Ascending aorta (tissue), 2 donors: ENCODE results near the gene HOXC5. TPM values are rescaled to one million over a fixed set of nuclear protein-coding genes. Genes with fewer than 3 reads are reported as not detected.

Source experiments
- DNase-seq, 2 donors: peaks; one replicate each; pipeline ENCODE4 v3.0.0-alpha.2; 2019; ENCODE audit warnings: low spot score in 2 of 2
- H3K27ac ChIP-seq, 2 donors: fragments of 200-600 bp; sonication (generic); one replicate each; pipeline ENCODE4 v1.5.1; 2016 to 2017; ENCODE audit warnings: mild to moderate bottlenecking in 1 of 2
- H3K27me3 ChIP-seq: fragments of 200-600 bp; sonication (generic); one replicate; pipeline ENCODE4 v1.5.1; 2017
- H3K36me3 ChIP-seq, 2 donors: fragments of 200-600 bp; sonication (generic); one replicate each; pipeline ENCODE4 v1.5.1; 2016
- H3K4me1 ChIP-seq, 2 donors: fragments of 200-600 bp; sonication (generic); one replicate each; pipeline ENCODE4 v1.5.1; 2016 to 2017; ENCODE audit warnings: mild to moderate bottlenecking in 1 of 2
- H3K4me3 ChIP-seq, 2 donors: fragments of 200-600 bp; sonication (generic); one replicate each; pipeline ENCODE4 v1.5.1; 2016 to 2017; ENCODE audit warnings: mild to moderate bottlenecking in 1 of 2
- H3K9me3 ChIP-seq, 2 donors: fragments of 200-600 bp; sonication (generic); one replicate each; pipeline ENCODE4 v1.5.1; 2016
- intact Hi-C: fragments of 100-400 bp; cut with DNase I; formaldehyde crosslinking; loops from one replicate; pipeline ENCODE4 v1.15.1; 2023
- total RNA-seq: library from RNA; depleted of rRNA; stranded (reverse); fragments of >200 nt; gene quantifications from one replicate; pipeline ENCODE4 v1.1.0, GENCODE V29; 2016
- TF ChIP-seq, protein P1 (sequence below), 3 experiments: fragments of 200-600 bp in 2 of 3; fragments of 450-650 bp in 1 of 3; sonication (generic) in 2 of 3; IDR thresholded peaks; one replicate each; pipeline ENCODE4 v1.5.1; 2016 to 2019; ENCODE audit warnings: antibody characterized with exemption in 3 of 3, mild to moderate bottlenecking in 1 of 3, moderate library complexity in 1 of 3

Gene HOXC5
- total RNA-seq, 1 donor from 2014 or later = not detected

DNA sequence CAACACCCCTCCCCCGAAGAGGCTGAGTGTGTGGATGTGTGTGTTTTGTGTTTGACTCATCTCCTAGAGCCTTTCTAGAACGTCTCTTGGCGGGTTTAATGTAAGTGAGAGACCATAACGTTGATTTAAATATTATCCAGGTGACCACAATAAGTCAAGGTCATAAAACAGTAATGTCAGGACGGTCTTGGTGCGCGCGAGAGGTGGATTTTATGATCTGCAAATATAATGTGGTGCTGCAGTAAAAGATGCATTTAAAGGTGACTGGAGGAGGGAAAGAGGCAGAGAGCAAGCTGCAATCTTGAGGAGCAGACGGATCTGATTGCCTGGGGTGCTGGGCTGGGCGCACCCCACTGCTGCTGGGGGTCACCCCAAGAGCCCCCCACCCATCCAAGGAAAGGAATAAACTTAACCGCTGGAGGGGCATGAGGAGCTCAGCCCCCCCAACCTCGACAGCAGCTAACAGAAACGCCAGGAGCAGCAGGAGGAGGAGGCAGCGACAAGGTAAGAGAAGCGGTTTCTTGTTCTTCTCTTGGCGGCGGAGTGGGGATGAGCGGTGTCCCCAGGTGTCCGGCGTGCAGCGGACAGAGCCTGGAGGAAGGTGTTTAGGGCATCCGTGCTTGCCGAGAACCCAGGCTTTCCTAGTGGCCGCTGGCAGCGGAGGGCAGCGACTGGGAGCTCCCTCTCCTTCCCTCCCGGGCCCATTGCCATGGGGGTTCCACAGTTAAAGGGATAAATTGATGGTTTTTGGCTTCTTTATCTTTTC is 42.4 kb upstream of the HOXC5 start:
- Histone ChIP-seq H3K27me3 (peaks cover 66% of the 10 kb centered on the region), H3K36me3 (no peaks in the 10 kb centered on the region), H3K27ac (no peak overlapping the region), H3K4me1 (peaks cover 17 to 23% of the 10 kb centered on the region in 2 donors), H3K4me3 (no peak overlapping the region), H3K9me3 (no peaks in the 10 kb centered on the region)
- no peak for DNase-seq
- intact Hi-C loops = no loop called here
- TF ChIP-seq, protein P1, sequence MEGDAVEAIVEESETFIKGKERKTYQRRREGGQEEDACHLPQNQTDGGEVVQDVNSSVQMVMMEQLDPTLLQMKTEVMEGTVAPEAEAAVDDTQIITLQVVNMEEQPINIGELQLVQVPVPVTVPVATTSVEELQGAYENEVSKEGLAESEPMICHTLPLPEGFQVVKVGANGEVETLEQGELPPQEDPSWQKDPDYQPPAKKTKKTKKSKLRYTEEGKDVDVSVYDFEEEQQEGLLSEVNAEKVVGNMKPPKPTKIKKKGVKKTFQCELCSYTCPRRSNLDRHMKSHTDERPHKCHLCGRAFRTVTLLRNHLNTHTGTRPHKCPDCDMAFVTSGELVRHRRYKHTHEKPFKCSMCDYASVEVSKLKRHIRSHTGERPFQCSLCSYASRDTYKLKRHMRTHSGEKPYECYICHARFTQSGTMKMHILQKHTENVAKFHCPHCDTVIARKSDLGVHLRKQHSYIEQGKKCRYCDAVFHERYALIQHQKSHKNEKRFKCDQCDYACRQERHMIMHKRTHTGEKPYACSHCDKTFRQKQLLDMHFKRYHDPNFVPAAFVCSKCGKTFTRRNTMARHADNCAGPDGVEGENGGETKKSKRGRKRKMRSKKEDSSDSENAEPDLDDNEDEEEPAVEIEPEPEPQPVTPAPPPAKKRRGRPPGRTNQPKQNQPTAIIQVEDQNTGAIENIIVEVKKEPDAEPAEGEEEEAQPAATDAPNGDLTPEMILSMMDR (IDR thresholded peaks at IDR 0.05) = no peak

DNA sequence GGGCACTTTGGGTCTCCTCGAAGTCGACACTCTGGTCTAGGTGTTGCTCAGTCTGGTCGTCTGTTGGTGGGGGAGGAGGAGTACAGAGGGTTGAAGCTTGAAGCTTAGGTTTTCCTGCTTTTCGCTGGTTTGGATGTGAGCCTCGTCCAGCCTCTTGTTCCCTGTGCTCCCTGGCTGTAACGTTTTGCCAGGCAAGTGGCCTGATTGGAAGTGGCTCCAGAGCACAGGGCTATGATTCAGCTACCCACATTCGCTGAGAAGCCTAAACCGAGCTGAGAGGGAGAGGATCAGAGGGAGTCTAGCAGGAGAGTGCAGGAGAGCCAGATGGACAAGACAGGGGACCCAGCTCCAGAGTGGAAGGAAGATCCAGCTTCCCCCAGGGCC is 41.8 kb upstream of the HOXC5 start:
- H3K4me3 ChIP-seq = no peak overlapping the region
- intact Hi-C loops = no loop called here
- no peaks in the 10 kb centered on the region for H3K36me3 ChIP-seq
- no peak overlapping the region for H3K27ac ChIP-seq
- H3K27me3 ChIP-seq = peaks cover 62% of the 10 kb centered on the region
- TF ChIP-seq, protein P1 (IDR thresholded peaks at IDR 0.05) = no peak
- no peaks in the 10 kb centered on the region for H3K9me3 ChIP-seq
- peaks cover 14 to 17% of the 10 kb centered on the region in 2 donors for H3K4me1 ChIP-seq
- DNase-seq = no peak

DNA sequence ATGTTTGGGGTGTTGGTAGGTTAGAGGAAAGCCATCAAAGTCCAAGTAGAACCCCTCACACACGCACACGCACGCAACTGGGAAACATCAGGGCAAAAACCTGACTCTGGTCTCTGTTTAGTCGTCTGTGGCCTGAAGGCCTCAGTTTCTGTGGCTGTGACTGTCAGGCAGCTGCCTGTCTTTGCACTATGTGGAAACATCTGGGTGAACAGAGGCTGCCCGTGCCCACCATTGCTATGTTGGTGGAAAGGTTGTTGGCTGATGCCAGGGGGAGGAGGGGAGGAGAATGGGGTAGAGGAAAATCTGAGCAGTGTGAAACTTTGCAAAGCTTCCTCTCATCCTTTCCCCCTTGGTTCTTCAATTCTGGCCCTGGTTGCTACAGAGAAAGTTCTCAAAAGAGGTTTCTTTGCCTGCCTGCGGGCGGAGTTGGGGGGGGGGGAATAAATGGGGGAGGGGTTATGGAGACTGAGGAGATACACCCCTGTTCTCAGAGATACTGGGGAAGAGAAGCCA is 40.4 kb upstream of the HOXC5 start:
- H3K27ac ChIP-seq = no peak overlapping the region
- H3K36me3 ChIP-seq = no peaks in the 10 kb centered on the region
- TF ChIP-seq, protein P1 (IDR thresholded peaks at IDR 0.05) = no peak
- DNase-seq = no peak
- peaks cover 49% of the 10 kb centered on the region for H3K27me3 ChIP-seq
- H3K9me3 ChIP-seq = no peaks in the 10 kb centered on the region
- H3K4me3 ChIP-seq = no peak overlapping the region
- H3K4me1 ChIP-seq = peaks cover 11 to 14% of the 10 kb centered on the region in 2 donors
- intact Hi-C loops = no loop called here

DNA sequence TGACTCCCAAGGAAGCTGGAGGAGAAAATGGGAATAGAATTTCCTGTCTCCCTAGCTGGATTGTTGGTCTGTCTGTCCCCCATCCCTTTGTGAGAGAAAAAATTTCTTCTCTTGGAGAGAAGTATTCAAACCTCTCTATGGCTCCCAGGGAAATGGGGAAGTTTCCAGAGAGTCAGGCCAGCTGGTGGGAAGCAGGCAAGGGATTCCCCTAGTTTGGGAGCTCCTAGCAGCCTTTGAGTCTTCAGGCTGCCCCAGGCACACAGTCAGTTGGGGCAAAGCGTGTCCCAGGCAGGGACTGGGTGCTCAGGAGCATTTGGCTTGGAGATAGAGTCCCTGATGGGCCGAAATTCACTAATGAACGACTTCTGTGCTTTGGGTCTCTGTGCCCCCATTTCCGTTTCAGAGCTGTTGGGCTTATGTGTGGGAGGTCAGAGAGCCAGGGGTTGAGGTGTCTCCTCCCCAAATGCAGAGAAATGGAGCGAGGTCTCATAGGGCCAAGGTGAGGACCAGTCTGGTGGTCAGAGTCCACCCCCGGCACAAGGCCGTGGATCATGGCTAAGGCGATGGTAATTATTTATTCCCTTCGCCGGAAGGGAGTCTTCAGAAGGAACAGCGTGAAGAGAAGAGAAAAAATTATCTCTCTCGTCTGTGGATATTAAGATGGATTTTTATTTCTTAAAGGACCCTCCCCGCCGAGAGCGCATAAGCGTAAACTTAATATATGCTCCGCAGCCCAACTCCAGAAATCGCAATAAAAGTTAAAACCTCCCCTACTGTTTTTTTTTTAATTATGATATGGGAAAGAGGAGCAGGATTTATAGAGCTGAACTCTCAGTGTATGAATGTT is 39.5 kb upstream of the HOXC5 start:
- Histone ChIP-seq H3K36me3 (no peaks in the 10 kb centered on the region), H3K9me3 (no peaks in the 10 kb centered on the region), H3K4me3 (no peak overlapping the region), H3K27ac (no peak overlapping the region), H3K4me1 (peaks cover 11 to 14% of the 10 kb centered on the region in 2 donors), H3K27me3 (peaks cover 51% of the 10 kb centered on the region)
- TF ChIP-seq, protein P1 (IDR thresholded peaks at IDR 0.05) = no peak
- DNase-seq = no peak
- intact Hi-C loops = no loop called here

DNA sequence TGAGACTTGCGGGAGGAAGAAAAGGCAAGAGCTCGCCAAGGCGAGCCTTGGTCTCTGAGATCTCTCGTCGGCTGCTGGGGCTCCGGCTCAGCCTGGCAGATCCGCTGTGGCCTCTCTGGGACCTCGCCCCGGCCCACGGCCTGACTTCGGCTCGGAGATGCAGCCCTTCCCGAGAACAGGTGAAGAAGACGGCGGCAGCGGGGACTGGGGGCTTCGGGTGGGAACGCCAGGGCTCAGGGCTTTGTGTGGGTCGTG is 38.9 kb upstream of the HOXC5 start:
- Histone ChIP-seq H3K4me1 (peaks cover 11 to 14% of the 10 kb centered on the region in 2 donors), H3K27ac (no peak overlapping the region), H3K9me3 (no peaks in the 10 kb centered on the region), H3K36me3 (no peaks in the 10 kb centered on the region), H3K27me3 (peaks cover 48% of the 10 kb centered on the region), H3K4me3 (no peak overlapping the region)
- intact Hi-C loops = no loop called here
- TF ChIP-seq, protein P1 (IDR thresholded peaks at IDR 0.05) = no peak
- DNase-seq = no peak
